ENCODE measurements around the gene CYTH1. TPM values are rescaled to one million over a fixed set of nuclear protein-coding genes. Genes with fewer than 3 reads are reported as not detected.

The CYTH1 gene, protein sequence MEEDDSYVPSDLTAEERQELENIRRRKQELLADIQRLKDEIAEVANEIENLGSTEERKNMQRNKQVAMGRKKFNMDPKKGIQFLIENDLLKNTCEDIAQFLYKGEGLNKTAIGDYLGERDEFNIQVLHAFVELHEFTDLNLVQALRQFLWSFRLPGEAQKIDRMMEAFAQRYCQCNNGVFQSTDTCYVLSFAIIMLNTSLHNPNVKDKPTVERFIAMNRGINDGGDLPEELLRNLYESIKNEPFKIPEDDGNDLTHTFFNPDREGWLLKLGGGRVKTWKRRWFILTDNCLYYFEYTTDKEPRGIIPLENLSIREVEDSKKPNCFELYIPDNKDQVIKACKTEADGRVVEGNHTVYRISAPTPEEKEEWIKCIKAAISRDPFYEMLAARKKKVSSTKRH
- total RNA-seq (ENCODE audit: insufficient read depth, low replicate concordance), result 44.3 TPM

DNA sequence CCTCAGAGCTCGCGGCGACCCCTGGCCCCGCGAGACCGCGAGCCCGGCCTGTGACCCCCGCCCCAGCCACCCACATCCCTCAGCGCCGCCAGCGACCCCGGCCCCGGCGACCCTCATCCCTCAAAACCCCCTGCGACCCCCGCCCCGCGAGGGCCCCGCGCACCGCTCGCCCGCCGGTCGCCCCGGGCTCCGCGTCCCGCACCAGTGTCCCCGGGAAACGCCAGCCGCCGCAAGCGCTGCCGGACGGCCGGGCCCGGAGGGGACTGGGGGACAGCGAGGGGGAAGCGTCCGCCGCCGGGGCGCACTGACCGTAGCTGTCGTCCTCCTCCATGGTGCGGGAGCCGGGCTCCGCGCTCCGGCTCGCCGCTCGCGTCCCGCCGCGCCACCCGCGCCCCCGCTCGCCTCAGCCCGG, at the start of gene CYTH1:
CYTH1 (minus strand) TSS at position 381 of the 412 bp plus-strand sequence; CDS start at position 331, 50 bp downstream.
- no peak for DNase-seq (ENCODE audit: low spot score)

DNA sequence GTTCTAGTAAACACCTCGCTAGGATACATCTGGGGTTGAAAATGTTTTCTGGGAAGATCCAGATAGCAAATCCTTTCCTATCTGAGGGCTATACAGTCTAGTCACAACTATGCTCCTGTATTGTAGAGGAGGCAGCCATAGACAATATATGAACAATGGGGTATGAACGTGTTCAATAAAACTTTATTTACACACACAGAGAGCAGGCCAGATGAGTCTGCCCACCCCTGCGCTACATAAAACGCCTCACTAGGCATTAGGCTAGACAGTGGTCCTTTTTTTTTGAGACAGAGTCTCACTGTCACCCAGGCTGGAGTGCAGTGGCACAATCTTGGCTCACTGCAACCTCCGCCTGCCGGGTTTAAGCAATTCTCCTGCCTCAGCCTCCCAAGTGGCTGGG, 47.4 kb upstream of the CYTH1 start:
- no peak for DNase-seq (ENCODE audit: low spot score)

DNA sequence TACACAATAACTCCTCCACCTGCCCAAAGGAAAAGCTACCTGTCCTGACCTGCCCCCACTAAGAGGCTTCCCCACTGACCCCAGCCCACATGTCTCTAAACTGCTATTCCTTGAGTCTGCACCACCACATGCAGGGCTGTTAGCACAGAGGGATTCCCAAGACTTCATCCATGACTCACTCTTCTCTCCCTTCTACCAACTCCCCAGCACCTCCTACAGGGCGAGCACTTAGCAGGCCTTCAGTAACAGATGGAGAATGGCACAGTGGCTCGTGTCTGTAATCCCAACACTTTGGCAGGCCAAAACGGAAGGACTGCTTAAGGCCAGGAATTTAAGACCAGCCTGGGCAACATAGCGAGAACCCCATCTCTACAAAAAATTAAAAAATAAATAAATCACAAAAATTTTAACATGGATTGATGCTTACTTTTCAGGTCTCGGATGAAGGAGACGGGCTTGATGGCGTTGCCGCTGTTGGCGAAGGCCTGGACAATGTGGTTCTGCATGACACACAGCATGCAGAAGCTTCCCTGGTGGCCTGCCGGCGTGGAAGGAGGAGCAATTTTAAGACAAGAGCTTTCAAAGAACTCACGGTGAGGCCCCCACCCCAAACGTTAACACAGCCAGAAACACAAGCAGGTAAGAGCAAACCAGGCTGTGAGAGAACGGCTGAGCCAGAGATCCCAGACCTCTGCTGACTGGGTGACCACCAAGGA, 46.6 kb upstream of the CYTH1 start:
- no peak for DNase-seq (ENCODE audit: low spot score)

DNA sequence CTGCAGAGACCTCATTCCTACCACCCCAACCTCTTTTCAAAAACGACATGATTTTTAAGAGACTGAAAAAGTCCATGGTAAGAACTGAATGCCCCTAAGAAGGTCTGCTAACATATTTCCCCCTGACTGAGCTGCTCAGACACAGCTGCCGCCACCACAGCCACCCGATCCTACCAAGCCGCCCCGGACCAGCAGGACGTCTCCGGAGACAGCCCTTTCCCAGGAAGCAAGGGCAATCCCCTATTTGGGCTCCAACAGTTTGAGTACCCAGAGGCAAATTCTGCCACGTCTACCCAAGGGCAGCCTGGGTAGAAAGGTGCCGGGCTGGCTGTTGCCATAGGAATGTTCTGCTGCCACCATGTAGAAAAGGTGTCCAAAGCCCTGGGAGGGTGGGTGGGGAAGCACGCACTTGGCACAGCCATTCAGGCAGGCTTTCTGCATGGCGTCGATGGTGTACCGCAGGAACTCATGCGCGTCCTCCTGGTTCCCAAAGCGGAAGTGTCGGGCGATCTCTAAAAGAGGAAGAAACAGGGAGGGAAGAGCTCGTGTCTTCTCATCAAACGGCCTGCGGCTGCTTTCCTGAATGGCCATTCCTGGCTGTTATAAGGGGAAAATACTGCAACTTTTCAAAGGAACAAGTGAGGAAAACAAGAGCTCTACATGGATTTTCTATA, 44.9 kb upstream of the CYTH1 start:
- DNase-seq (ENCODE audit: low spot score), result no peak

DNA sequence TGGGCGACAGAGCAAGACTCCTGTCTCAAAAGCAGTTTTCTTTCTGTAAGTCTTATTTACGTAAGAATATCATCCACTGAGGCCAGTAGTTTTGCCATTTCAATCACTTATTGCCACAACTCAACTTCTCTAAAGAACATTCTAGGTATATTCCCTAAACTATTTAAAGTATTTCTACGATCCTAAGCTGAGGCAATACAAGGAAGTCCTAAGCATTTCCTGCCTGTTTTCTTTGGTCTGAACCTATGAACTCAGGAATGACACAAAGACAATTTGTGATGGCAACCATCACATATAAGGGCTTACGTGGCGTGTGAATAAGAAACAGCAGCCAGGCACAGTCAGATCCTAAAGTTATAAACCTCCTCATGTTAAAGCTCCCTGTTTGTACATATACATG, 44.3 kb upstream of the CYTH1 start:
- DNase-seq (ENCODE audit: low spot score), result no peak

DNA sequence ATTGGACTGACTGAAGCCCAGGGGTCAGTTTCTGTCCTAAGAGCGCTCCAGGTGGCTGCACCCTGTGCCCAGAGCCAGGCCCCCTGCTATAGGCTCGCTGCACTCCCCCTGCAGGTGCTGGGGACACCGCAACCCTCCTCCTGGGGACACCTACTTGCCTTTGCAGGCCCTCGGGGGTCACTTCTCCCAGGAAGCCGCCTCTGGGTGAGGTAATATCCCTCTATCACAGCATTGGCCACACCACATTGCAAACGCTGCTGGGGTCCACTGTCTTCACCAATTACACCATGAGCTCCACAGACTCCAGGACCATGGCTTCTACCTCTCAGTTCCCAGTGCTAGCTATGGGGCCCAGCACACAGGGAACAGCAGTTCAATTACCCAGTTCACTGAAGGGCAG, 43.6 kb upstream of the CYTH1 start:
- DNase-seq (ENCODE audit: low spot score), result no peak

DNA sequence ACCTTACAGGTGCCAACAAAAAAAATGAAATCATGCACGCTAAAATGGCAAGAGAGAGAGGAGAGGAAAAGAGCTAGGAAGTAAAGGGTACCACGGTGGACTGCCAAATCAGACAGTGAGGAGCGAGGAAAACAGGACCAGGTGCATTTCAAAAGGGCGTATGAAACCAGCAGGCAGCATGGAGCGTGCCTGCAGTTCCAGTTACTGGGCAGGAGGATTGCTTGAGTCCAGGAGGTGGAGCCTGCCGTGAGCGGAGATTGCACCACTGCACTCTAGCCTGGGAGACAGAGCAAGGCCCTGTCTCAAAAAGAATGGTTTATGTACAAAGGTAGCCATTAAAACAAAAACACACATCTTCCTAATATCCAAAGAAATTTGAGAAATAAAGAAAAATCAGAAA, 42.2 kb upstream of the CYTH1 start:
- DNase-seq (ENCODE audit: low spot score), result no peak

DNA sequence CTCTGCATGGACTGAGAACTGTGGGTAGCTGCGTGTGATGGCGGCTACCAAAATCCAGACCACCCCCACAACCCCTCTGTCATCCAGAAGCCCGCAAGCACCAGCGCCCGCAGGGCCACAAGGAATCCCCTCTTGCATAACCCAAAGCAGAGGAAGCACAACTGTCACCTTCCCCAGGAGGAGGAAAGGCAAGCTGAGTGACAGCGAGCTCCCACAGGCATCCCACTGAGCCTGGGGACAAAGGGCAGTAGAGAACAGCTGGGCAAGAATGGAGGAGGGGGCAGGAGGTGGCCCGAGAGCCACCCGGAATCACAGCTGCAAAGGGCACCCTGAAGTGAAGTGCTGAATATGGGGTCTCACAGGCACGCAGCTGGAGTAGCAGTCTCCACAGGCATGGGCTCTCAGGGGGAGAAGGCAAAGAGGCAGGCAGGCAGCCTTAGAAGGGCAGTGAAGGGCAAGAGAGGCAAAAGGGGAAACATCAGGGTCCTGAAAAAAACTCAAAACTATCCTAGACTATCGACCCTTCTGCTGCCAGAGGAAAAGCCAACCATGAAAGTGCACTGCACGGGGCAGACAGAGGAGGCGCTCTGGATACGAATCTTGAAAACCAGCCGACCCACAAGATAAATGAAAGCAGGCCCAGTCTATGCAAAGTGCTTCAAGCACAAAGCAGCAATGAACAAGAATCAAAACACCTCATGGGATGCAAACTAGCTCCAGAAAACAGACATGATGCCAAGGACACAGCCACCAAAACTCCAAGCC, 41.4 kb upstream of the CYTH1 start:
- no peak for DNase-seq (ENCODE audit: low spot score)

DNA sequence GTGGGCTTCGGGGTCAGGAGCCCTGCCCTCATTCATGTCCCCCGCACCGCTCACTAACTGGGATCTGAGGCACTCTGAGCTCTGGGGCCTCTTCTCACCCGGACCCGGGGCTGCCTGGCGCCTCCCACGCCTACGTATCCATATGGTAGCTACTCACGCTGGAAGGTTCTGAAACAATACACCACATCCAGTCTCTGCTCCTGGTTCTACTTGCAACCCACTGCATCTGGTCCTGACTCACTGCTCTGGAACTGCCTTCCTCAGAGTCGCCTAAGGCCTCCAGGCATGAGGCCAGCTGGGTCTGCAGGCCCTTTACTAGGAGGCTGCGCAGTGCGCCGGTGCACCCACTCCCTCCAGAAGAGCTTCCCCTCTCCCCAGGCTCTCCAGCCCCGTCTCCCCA, 40.5 kb upstream of the CYTH1 start:
- DNase-seq (ENCODE audit: low spot score), result no peak

DNA sequence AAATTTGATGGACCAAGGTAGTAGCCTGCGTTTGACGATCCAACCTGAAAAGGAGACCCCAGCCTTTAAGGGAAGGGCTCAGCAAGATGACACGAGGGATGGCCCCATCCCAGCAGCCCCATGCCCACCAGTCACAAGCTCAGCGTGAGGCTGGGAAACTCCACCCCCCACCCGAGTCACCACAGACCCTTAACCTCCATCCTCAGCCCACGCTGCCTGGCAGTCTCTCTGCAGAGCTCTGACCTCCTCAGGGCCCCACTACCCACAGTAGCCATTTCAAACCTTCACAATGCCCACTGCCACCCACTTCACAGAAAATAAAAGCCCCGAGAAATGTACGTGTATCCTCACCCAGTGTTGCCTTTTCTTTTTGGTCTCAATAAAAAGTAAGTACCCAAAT, 39.9 kb upstream of the CYTH1 start:
- DNase-seq (ENCODE audit: low spot score), result no peak

DNA sequence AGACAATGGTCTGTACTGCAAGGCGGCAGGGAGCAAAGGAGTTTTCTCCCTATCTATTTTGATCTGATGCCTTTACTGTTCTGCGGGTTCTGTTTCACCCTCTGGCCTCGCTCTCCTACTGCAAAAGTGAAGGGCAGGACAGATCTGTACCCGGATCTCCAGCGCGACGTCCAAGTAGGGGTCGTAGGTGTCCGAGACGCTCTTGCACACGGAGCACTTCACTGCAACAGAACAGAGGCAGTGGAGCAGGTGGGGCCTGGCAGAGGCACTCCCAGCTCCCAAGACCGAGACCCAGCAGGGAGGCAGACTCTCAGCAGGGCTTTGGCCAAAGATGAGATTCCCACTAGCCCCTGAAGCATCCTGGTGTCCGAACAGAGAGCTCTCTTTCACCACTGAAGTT, 38.8 kb upstream of the CYTH1 start:
- no peak for DNase-seq (ENCODE audit: low spot score)

DNA sequence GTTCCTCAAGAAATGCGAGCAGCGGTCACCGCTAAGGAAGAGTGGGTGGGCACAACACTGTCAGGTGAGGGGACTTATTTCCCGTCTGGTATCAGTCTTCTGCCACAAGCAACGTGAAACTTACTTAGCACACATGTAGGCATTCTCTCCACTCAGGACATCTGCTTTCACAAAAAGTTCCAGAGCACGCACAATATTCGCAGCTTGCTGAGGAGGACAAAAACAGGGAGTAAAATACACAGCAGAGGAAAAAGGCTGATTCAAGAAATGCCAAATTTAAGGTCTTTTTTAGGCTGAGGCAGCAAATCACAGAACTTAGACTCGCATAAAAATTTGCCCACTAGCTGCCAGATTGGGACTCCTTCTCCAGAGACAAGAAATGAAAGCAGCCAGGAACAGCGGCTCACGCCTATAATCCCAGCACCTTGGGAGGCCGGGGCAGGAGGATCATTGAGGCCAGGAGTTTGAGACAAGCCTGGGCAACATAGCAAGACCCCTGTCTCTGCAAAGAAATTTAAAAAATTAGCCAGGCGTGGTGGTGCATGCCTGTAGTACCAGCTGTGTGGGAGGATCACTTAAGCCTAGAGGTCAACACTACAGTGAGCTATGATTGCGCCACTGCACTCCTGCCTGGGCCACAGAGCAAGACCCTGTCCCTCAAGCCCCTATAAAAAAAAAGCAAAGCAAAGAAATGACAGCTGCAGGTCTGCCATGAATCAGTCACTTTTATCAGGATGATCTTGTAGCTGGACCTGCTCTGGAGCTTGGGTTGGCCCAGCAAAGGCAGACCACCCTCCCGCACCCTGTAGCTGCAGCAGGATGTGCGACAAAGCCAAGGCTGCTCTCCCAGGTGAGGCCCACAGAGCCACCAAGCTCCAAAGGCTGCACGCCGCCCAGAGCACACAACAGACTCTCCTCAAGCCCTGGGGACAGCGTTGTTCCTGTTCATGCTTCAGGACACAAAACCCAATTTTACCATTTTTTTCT, 38.0 kb upstream of the CYTH1 start:
- no peak for DNase-seq (ENCODE audit: low spot score)

DNA sequence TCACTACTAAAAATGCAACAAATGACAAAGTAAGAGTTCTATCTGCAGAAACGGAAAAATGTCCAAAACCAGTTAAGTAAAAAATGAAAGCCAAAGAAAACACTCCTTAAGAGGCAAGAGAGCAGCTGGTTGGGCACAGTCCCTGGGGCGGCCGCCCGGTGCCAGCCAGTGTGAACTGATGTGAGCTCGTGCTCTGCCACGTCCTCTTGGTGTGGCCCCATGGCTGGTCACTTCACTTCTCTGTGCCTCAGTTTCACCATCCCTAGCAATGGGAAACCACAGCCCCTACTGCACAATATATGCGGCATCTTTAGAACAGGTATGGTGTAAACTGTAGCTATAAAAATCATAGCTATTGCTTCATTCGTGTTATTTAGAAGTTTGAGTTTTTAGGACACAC, 37.3 kb upstream of the CYTH1 start:
- DNase-seq (ENCODE audit: low spot score), result no peak

DNA sequence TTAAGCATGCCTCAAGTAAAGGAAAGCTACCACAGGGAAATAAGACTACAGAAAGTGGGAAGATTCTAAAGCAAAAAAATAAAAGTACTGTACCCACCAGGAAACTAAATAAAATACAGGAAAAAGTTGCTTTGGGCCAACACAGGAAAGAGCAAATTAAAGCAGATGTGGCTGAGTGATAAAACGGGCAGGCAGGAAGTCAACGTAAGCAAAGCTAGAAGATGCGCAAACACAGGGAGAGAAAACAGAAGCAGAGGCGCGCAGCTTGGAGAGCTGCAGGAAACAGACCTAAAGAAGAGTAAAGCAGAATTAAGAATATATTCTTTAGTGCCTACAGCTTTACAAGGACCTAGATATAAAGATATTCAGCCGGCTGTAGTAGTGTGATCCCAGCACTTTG, 36.9 kb upstream of the CYTH1 start:
- peak; percentile 34 for DNase-seq (ENCODE audit: low spot score)

DNA sequence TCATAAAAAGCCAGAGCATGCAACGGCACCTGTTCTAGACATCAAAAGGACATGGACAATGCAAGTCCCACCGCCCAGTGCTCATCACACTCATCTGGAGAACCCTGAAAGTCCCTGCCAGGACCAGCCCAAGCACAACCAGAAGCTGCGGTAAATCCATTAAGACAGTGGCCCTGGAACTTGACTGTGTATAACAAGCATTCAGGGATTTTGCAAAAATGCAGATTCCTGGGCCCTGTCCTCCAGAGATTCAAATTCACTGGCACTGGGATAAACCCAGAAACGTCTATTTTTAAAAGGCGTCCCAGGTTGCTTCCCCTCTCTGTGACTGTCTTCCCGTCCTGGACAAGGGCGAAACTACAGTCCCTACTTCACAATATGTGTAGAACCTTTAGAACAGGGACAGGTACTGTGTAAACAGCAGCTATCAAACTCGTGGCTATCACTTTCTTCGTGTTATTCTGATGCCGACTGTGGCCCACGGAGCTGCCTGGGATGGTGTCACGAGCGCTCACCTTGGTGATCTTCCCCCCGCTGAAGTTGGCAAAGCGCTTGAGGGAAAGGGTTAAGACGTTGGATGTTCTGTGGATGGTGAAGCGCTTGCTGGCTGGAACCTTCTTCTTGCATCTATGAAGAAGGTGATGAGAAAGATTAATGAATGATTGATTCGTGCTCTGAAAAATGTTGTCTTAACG, 36.2 kb upstream of the CYTH1 start:
- DNase-seq (ENCODE audit: low spot score), result no peak

DNA sequence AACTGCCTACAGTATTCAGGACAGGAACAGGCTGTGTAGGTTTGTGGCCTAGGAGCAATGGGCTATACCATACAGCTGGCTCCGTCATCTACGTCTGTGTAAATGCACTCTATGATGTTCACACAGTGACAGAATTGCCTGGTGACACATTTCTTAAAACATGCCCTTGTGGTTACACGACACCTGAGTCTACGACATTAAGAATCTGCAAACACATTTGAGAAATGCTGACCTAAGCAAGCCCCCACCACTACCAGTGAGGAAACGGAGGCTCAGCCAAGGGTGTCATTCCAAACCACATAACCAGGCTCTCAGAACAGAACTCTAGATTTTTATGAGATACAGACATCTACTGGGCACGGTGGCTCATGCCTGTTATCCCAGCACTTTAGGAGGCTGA, 35.0 kb upstream of the CYTH1 start:
- DNase-seq (ENCODE audit: low spot score), result no peak

DNA sequence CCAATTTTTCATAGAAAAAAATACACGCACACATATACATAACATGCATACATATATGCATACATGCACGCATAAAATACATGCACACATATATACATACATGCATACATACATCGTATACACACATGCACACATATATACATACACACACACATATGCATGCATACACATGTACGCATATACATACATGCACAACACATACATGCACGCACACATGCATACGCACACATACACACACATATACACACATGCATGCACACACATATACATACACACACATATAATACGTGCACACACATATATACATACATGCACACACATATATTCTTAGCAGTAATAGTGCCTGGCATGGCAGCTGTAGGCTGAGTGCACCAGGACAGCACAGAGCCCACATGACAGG, 33.6 kb upstream of the CYTH1 start:
- DNase-seq (ENCODE audit: low spot score), result no peak

DNA sequence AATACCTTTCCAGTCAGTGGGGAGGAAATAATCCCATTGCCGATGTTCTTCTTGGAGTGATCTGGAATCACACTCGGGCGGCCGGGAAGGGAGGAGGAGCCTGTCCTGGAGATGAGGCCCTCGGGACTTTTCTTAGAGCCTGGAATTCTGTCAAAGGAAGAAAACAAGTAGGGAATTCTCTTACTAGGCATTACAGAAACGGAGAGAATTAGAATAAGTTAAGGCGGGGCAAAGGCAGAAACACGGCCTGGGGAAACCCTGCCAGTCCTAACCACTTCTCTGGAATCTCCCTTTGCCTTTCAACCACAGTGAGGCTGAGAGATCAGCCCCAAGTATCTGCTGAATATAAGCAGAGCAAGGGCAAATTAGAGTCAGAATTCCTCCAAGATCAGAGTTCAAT, 30.8 kb upstream of the CYTH1 start:
- no peak for DNase-seq (ENCODE audit: low spot score)

DNA sequence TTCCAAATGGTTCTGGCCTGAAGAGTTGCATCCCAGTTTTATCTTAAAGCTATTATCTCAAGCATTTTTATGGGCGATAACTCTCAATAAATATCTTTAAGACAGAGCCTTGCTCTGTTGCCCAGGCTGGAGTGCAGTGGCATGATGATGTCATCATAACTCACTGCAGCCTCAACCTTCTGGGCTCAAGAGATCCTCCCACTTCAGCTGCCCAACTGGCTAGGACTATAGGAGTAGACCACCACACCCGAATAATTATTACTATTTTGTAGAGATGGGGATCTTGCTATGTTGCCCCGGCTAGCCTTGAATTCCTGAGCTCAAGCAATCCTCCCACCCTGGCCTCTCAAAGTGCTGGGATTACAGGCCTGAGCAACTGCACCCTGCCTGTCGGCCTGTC, 26.1 kb upstream of the CYTH1 start:
- peak; percentile 50 for DNase-seq (ENCODE audit: low spot score)

DNA sequence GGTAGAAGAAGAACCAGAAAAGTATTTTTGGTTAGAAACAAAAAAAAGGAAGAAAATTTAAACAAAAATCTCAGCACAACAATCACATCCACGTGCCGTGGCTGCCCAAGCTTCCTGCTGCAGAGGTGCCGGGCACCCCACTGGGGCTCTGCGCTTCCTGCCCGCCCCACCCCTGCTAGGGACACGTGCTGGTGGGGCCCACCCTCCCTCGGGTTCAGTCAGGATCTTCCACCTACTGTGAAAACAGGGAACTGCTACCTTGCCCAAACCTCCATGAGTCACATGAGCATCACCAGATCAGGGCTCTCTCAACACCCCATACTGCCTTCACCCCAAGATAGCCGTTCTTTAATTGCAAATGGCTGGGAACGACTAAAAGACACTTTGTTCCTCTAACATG, 24.4 kb upstream of the CYTH1 start:
- DNase-seq (ENCODE audit: low spot score), result no peak

Measured in umbilical cord (tissue), 2 donors.